HepG2 (cell line): ENCODE results near the gene KIF3A. TPM values are rescaled to one million over a fixed set of nuclear protein-coding genes. Genes with fewer than 3 reads are reported as not detected.

Experiments
- ATAC-seq: fragments of 200-7000 bp; cut with Tn5 transposase; 3 replicates; pipeline ENCODE4 v1.9.1; 2020; ENCODE audit warnings: mild to moderate bottlenecking, moderate library complexity
- BruUV-seq: library from RNA; stranded (reverse); fragments of 400-500 nt; replicated peaks from 2 replicates; lab custom pipeline; 2021; lab: Mats Ljungman, UMichigan
- CTCF ChIA-PET: fragments of 300-600 bp; formaldehyde crosslinking; extraction: SDS; loops from one replicate; lab custom pipeline; 2021; ENCODE audit warnings: low total read pairs, inconsistent platforms, low intra/inter-chr PET ratio; lab: Yijun Ruan, JAX
- POLR2A ChIA-PET: fragments of 350-600 bp; sonication (Branson Sonifier 250); formaldehyde crosslinking; loops from one replicate; lab custom pipeline; 2020; ENCODE audit warnings: antibody characterized with exemption, inconsistent platforms; lab: Yijun Ruan, JAX
- DNase-seq: peaks from one replicate; pipeline ENCODE4 v3.0.0-alpha.2; 2015; ENCODE audit warnings: low spot score
- FAIRE-seq: peaks from 3 replicates; lab custom pipeline; 2011; peaks lifted over from hg19 to GRCh38; lab: Jason Lieb, UNC
- H2AFZ ChIP-seq: one replicate; pipeline ENCODE4 v1.6.1; 2011; ENCODE audit warnings: low read length, inconsistent platforms
- H3K27ac ChIP-seq: fragments of 300-600 bp; 3 replicates; pipeline ENCODE4 v1.8.0; 2011; ENCODE audit warnings: mixed run types, mild to moderate bottlenecking, mixed read lengths, low read length, inconsistent platforms; ENCODE audit not compliant: insufficient read depth; ENCODE audit errors: extremely low read length
- H3K27me3 ChIP-seq, 2 experiments: fragments of 200-600 bp in 1 of 2; 2 replicates in 1 of 2; 3 replicates in 1 of 2; pipeline versions ENCODE4 v1.6.0 to v1.8.0; 2011; ENCODE audit warnings: low read length in 2 of 2, mild to moderate bottlenecking in 2 of 2, moderate library complexity in 2 of 2, inconsistent platforms in 1 of 2; ENCODE audit not compliant: insufficient read depth in 2 of 2, control insufficient read depth in 1 of 2
- H3K36me3 ChIP-seq, 2 experiments: fragments of 200-600 bp in 1 of 2; replicated peaks in 1 of 2; 2 replicates in 1 of 2; 3 replicates in 1 of 2; pipeline versions ENCODE4 v1.5.1 to v1.8.0; 2011; ENCODE audit warnings: low read length in 2 of 2, inconsistent platforms in 1 of 2; ENCODE audit not compliant: insufficient read depth in 2 of 2, control insufficient read depth in 1 of 2
- H3K4me1 ChIP-seq: 2 replicates; pipeline ENCODE4 v1.5.1; 2012; ENCODE audit warnings: low read length, inconsistent platforms; ENCODE audit not compliant: insufficient read depth
- H3K4me2 ChIP-seq: 2 replicates; pipeline ENCODE4 v1.6.0; 2011; ENCODE audit warnings: low read depth, low read length, inconsistent platforms
- H3K4me3 ChIP-seq, 3 experiments: fragments of 200-600 bp in 1 of 3; sonication (generic), shearing (Covaris generic) in 1 of 3; replicated peaks in 1 of 3; 2 replicates each; pipeline ENCODE4 v1.5.1; 2011 to 2016; ENCODE audit warnings: low read length in 3 of 3, inconsistent platforms in 2 of 3, low read depth in 2 of 3, mild to moderate bottlenecking in 2 of 3, control low read depth in 1 of 3, mixed read lengths in 1 of 3; ENCODE audit not compliant: insufficient read depth in 1 of 3
- H3K79me2 ChIP-seq: one replicate; pipeline ENCODE4 v1.6.1; 2011; ENCODE audit warnings: low read length, inconsistent platforms; ENCODE audit not compliant: insufficient read depth
- H3K9ac ChIP-seq: 2 replicates; pipeline ENCODE4 v1.6.0; 2011; ENCODE audit warnings: mild to moderate bottlenecking, low read depth, low read length, inconsistent platforms; ENCODE audit not compliant: insufficient read depth
- H3K9me3 ChIP-seq: 2 replicates; pipeline ENCODE4 v1.5.1; 2012; ENCODE audit warnings: mild to moderate bottlenecking, low read length
- H4K20me1 ChIP-seq: 2 replicates; pipeline ENCODE4 v1.6.0; 2011; ENCODE audit warnings: inconsistent platforms, mild to moderate bottlenecking, low read length, moderate library complexity; ENCODE audit not compliant: insufficient read depth
- IKZF1 ChIP-seq: fragments of 450-650 bp; IDR thresholded peaks from 2 replicates; pipeline ENCODE4 v1.7.1; 2016
- KLF13 ChIP-seq: sonication (generic); formaldehyde crosslinking; IDR thresholded peaks from 2 replicates; pipeline ENCODE4 v1.4.0; 2020; ENCODE audit warnings: mild to moderate bottlenecking, missing genetic modification reagents
- RAD21 ChIP-seq: fragments of 450-650 bp; formaldehyde crosslinking; IDR thresholded peaks from 2 replicates; pipeline ENCODE4 v1.5.0; 2020; ENCODE audit warnings: mild to moderate bottlenecking
- ZBTB37 ChIP-seq: sonication (generic); formaldehyde crosslinking; IDR thresholded peaks from 2 replicates; pipeline ENCODE4 v1.4.0; 2020; ENCODE audit warnings: mild to moderate bottlenecking, missing genetic modification reagents
- ZNF3 ChIP-seq: IDR thresholded peaks from 2 replicates; pipeline ENCODE4 v1.7.0; 2017; ENCODE audit warnings: inconsistent platforms
- ZNF577 ChIP-seq: sonication (generic); formaldehyde crosslinking; IDR thresholded peaks from 2 replicates; pipeline ENCODE4 v1.4.0; 2020; ENCODE audit warnings: mild to moderate bottlenecking, low read depth, missing genetic modification reagents, borderline replicate concordance
- WGBS: methylation state at CpG from one replicate; pipeline ENCODE4 v1.1.6; 2017; ENCODE audit warnings: low lambda C conversion rate; 5-methylcytosine and 5-hydroxymethylcytosine counted together
- in situ Hi-C: cut with HindIII; loops from 2 replicates; pipeline ENCODE4 v1.10.0; 2017; ENCODE audit warnings: low pct_unique_long_range_greater_than_20kb; ENCODE audit not compliant: extremely low pct_ligation_motif_present
- intact Hi-C: fragments of 100-400 bp; cut with micrococcal nuclease; formaldehyde crosslinking; loops from one replicate; pipeline ENCODE4 v1.10.0; 2022; ENCODE audit not compliant: unreplicated experiment
- polyA plus RNA-seq, 8 experiments: library from polyadenylated mRNA; depleted of rRNA in 3 of 8; stranded (reverse) in 7 of 8; unstranded in 1 of 8; fragments of >200 nt; fragmentation: Illumina TruSeq in 4 of 8; extraction: Trizol in 4 of 8; gene quantifications; 2 replicates each; pipeline versions ENCODE4 v1.2.1 to v1.2.3, GENCODE V29; 2011 to 2016; ENCODE audit warnings: low read depth in 4 of 8, missing spikeins in 1 of 8, mixed read lengths in 1 of 8; ENCODE audit not compliant: insufficient read depth in 1 of 8
- total RNA-seq, 5 experiments: library from RNA; depleted of rRNA; stranded (reverse); fragments of >200 nt; fragmentation: Illumina TruSeq; extraction: Trizol; gene quantifications; 2 replicates each; pipeline ENCODE4 v1.2.3, GENCODE V29; 2016; ENCODE audit warnings: low read depth in 1 of 5
- TF ChIP-seq, protein P1 (sequence below): sonication (generic); formaldehyde crosslinking; conservative IDR thresholded peaks from 2 replicates; pipeline ENCODE4 v1.8.1; 2023; ENCODE audit warnings: missing genetic modification reagents
- TF ChIP-seq, protein P2 (sequence below): IDR thresholded peaks from 2 replicates; pipeline ENCODE4 v1.6.1; 2016; ENCODE audit warnings: missing biosample characterization, missing genetic modification reagents, low read depth

The KIF3A gene
- total and polyA plus RNA-seq, 2 of the 13 experiments (the other 11 are each of a cell fraction or from before 2014, with no cell fraction given), result 2.3 to 8.4 TPM

DNA sequence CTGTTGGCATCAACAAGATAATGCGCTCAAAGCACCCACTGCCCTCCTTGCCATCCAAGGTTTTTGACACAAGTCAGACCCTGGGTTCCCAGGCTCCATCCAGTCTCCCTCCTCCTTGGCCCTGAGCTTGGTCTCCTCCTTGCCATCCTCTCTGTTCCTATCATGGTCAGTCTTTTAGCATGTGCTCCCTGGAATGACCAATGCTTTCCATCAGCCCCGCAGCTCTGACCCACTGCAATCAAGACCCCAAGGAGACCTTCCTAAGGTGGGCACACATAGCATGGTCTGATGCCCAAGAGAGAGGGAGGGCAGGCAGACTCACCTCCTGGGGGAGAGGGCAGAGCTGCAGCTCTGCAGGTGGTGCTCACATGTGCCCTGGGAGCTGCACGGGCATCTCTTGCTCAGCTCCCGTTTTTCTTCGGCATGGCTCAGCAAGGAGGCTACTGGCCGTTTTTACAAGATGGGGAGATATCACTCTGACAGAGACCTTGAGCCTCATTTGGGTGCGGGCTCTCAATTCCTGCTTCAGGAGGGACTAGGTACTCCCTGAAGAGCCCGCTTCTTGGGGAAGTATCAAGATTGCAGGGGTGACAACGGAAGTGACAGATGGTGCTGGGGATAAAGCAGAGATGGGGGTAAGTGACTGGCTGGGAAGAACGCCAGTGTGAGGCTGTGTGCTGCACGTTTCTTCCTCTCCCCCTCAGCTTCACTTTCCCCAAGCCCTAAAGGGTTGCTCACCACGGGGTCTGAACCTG lies 36.4 kb upstream of the KIF3A start:
- no peaks in the 10 kb centered on the region for H3K36me3 ChIP-seq
- in situ Hi-C loops, result loop anchor here (5.0 kb wide), 1 partner anchor 44 kb away; no protein-coding TSS in a partner anchor
- no peaks in the 10 kb centered on the region for H3K27me3 ChIP-seq
- DNase-seq (no peak), FAIRE-seq (no peak), ATAC-seq (no peak)
- no peak for TF ChIP-seq RAD21 (CRISPR knock-in tag)
- TF ChIP-seq IKZF1, result no peak
- TF ChIP-seq ZNF577 (CRISPR knock-in tag), result no peak
- TF ChIP-seq, protein P1, sequence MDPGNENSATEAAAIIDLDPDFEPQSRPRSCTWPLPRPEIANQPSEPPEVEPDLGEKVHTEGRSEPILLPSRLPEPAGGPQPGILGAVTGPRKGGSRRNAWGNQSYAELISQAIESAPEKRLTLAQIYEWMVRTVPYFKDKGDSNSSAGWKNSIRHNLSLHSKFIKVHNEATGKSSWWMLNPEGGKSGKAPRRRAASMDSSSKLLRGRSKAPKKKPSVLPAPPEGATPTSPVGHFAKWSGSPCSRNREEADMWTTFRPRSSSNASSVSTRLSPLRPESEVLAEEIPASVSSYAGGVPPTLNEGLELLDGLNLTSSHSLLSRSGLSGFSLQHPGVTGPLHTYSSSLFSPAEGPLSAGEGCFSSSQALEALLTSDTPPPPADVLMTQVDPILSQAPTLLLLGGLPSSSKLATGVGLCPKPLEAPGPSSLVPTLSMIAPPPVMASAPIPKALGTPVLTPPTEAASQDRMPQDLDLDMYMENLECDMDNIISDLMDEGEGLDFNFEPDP, result no peak
- peaks cover 68% of the 10 kb centered on the region for H3K4me1 ChIP-seq
- BruUV-seq, result no TSS peak
- 94% methylated on average over 12 of the region's 12 CpGs for WGBS
- H2AFZ ChIP-seq, result no peak overlapping the region
- no peaks in the 10 kb centered on the region for H3K9me3 ChIP-seq
- H3K4me2 ChIP-seq, result no peak overlapping the region
- no peak overlapping the region for H3K9ac ChIP-seq
- intact Hi-C loops, result no loop called here
- no peak overlapping the region for H3K27ac ChIP-seq
- peaks cover 57% of the 10 kb centered on the region for H3K79me2 ChIP-seq
- ChIA-PET CTCF (no interaction called here), POLR2A (no interaction called here)
- H3K4me3 ChIP-seq, result no peak overlapping the region
- H4K20me1 ChIP-seq, result no peaks in the 10 kb centered on the region

DNA sequence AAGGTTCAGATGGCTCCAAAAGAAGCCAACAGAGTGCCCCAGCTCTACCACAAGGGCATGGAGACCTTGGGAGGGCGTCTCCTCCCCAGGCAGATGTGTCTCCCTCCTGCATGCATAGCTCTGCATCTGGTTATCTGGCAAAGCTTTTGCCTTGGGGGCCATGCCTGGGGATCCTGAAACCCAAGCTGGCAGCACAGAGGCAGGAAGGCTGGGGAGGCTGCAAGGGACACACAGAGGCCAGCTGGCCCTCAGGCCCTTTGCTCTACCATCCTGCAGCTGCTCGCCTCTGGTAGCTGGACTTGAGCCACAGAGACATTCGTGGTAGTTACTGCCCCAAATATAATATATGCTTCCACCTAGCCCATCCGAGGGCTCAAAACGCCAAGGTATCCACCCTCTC lies 35.8 kb upstream of the KIF3A start:
- no peak for DNase-seq
- Histone ChIP-seq H3K9me3 (no peaks in the 10 kb centered on the region), H3K79me2 (peaks cover 63% of the 10 kb centered on the region), H3K27ac (no peak overlapping the region), H3K4me3 (no peak overlapping the region)
- no TSS peak for BruUV-seq
- no peak for ATAC-seq
- intact Hi-C loops, result no loop called here
- TF ChIP-seq ZNF3 (no peak), ZBTB37 (CRISPR knock-in tag) (no peak), KLF13 (no peak)
- TF ChIP-seq, protein P2, sequence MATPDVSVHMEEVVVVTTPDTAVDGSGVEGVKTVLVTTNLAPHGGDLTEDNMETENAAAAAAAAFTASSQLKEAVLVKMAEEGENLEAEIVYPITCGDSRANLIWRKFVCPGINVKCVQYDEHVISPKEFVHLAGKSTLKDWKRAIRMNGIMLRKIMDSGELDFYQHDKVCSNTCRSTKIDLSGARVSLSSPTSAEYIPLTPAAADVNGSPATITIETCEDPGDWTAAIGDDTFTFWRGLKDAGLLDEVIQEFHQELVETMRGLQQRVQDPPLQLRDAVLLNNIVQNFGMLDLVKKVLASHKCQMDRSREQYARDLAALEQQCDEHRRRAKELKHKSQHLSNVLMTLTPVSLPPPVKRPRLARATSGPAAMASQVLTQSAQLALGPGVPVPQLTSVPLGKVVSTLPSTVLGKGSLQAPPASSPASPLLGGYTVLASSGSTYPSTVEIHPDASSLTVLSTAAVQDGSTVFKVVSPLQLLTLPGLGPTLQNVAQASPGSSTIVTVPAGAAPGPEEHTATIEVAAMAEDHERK (CRISPR knock-in tag), result no peak
- TF ChIP-seq, all 625 proteins: peak for 0
- CTCF ChIA-PET, result no interaction called here
- no peaks in the 10 kb centered on the region for H4K20me1 ChIP-seq
- H2AFZ ChIP-seq, result no peak overlapping the region
- POLR2A ChIA-PET, result no interaction called here
- no peak overlapping the region for H3K9ac ChIP-seq
- H3K36me3 ChIP-seq, result peaks cover 0 to 4% of the 10 kb centered on the region in 2 experiments; a peak in 1 of 5 replicates
- WGBS, result 100% methylated on average over 4 of the region's 5 CpGs
- no peak overlapping the region for H3K4me2 ChIP-seq
- H3K27me3 ChIP-seq, result no peaks in the 10 kb centered on the region
- peaks cover 64% of the 10 kb centered on the region for H3K4me1 ChIP-seq
- FAIRE-seq, result no peak
- in situ Hi-C loops, result loop anchor here (5.0 kb wide), 1 partner anchor 44 kb away; no protein-coding TSS in a partner anchor
